Activated CD4-positive, alpha-beta T cell treated with anti-CD3 and anti-CD28 coated beads, Interleukin-2, amount 10 ng/mL, durations not matched to agents 7 days and 5 days (primary cell): ENCODE data around the gene STAB2. TPM values are rescaled to one million over a fixed set of nuclear protein-coding genes. Genes with fewer than 3 reads are reported as not detected.

Experiments
- CTCF ChIA-PET: fragments of 350-600 bp; sonication (Branson Sonifier 250); formaldehyde crosslinking; loops from one replicate; lab custom pipeline; 2021; ENCODE audit warnings: antibody characterized with exemption; lab: Charles Lee
- POLR2A ChIA-PET: fragments of 350-600 bp; sonication (Branson Sonifier 250); formaldehyde crosslinking; loops from one replicate; lab custom pipeline; 2021; ENCODE audit warnings: antibody characterized with exemption; lab: Charles Lee
- DNase-seq: peaks from one replicate; pipeline ENCODE4 v3.0.0-alpha.2; 2020
- H3K27ac Mint-ChIP-seq: one replicate; pipeline ENCODE4 v1.8.0; 2021; ENCODE audit warnings: mild to moderate bottlenecking, moderate library complexity, mixed read lengths
- H3K27me3 Mint-ChIP-seq: one replicate; pipeline ENCODE4 v1.8.0; 2021; ENCODE audit warnings: mixed read lengths
- H3K36me3 Mint-ChIP-seq: one replicate; pipeline ENCODE4 v1.8.0; 2021; ENCODE audit warnings: low read depth, mixed read lengths
- H3K4me1 Mint-ChIP-seq: one replicate; pipeline ENCODE4 v1.8.0; 2021; ENCODE audit warnings: mixed read lengths
- H3K4me3 Mint-ChIP-seq: one replicate; pipeline ENCODE4 v1.8.0; 2021; ENCODE audit warnings: mild to moderate bottlenecking, moderate library complexity, mixed read lengths
- H3K9me3 Mint-ChIP-seq: one replicate; pipeline ENCODE4 v1.8.0; 2021; ENCODE audit warnings: mixed read lengths
- total RNA-seq, 2 experiments: library from RNA; stranded (reverse); gene quantifications; one replicate each; pipeline ENCODE4 v1.2.3, GENCODE V29; 2021

Gene STAB2
- total RNA-seq, 2 experiments from 2014 or later = not detected

GRCh38 chr12:103773109-103773910 lies 186.2 kb downstream of the STAB2 start:
- no peaks in the 10 kb centered on the region for H3K27me3 Mint-ChIP-seq
- no peaks in the 10 kb centered on the region for H3K9me3 Mint-ChIP-seq
- H3K27ac Mint-ChIP-seq = peak overlapping the region; percentile 38
- H3K4me3 Mint-ChIP-seq = no peak overlapping the region
- H3K4me1 Mint-ChIP-seq = no peaks in the 10 kb centered on the region
- CTCF ChIA-PET = interaction anchor here (0.9 kb wide), 1 partner anchor 9 kb away, joined by 3 read pairs; no protein-coding TSS in a partner anchor
- no peak for DNase-seq
- POLR2A ChIA-PET = no interaction called here
- H3K36me3 Mint-ChIP-seq = no peaks in the 10 kb centered on the region

GRCh38 chr12:103774977-103775560 lies 188.0 kb downstream of the STAB2 start:
- H3K4me3 Mint-ChIP-seq = no peak overlapping the region
- POLR2A ChIA-PET = no interaction called here
- no peaks in the 10 kb centered on the region for H3K27me3 Mint-ChIP-seq
- no peaks in the 10 kb centered on the region for H3K36me3 Mint-ChIP-seq
- DNase-seq = no peak
- H3K27ac Mint-ChIP-seq = no peak overlapping the region
- no peaks in the 10 kb centered on the region for H3K4me1 Mint-ChIP-seq
- CTCF ChIA-PET = interaction anchor here (1.6 kb wide), 1 partner anchor 11 kb away, joined by 3 read pairs; no protein-coding TSS in a partner anchor
- no peaks in the 10 kb centered on the region for H3K9me3 Mint-ChIP-seq

GRCh38 chr12:103778781-103779180 lies 191.7 kb downstream of the STAB2 start:
- no peak for DNase-seq

GRCh38 chr12:103779410-103780092 lies 192.5 kb downstream of the STAB2 start:
- no peak overlapping the region for H3K27ac Mint-ChIP-seq
- peaks cover 7% of the 10 kb centered on the region for H3K36me3 Mint-ChIP-seq
- no peaks in the 10 kb centered on the region for H3K4me1 Mint-ChIP-seq
- CTCF ChIA-PET = interaction anchor here (0.5 to 2.2 kb wide), 3 partner anchors 10 to 541 kb away, joined by 3 to 8 read pairs (median 4); no protein-coding TSS in a partner anchor
- H3K27me3 Mint-ChIP-seq = no peaks in the 10 kb centered on the region
- H3K9me3 Mint-ChIP-seq = no peaks in the 10 kb centered on the region
- POLR2A ChIA-PET = no interaction called here
- no peak for DNase-seq
- no peak overlapping the region for H3K4me3 Mint-ChIP-seq

More at GRCh38 chr12:103778781-103779180, 191.7 kb downstream of the STAB2 start:
- CTCF ChIA-PET = interaction anchor here (0.5 to 2.2 kb wide), 2 partner anchors 9 to 542 kb away, joined by 4 to 8 read pairs; no protein-coding TSS in a partner anchor
- Mint-ChIP-seq H3K4me1 (no peaks in the 10 kb centered on the region), H3K27ac (no peak overlapping the region), H3K27me3 (no peaks in the 10 kb centered on the region), H3K9me3 (no peaks in the 10 kb centered on the region), H3K36me3 (peaks cover 4% of the 10 kb centered on the region), H3K4me3 (no peak overlapping the region)
- POLR2A ChIA-PET = no interaction called here

- no peak overlapping the region for H3K27ac Mint-ChIP-seq
- ChIA-PET POLR2A (no interaction called here), CTCF (interaction anchor here (0.5 to 2.2 kb wide), 3 partner anchors 10 to 346 kb away, joined by 3 to 8 read pairs (median 3); no protein-coding TSS in a partner anchor)
- DNase-seq = no peak
- no peak overlapping the region for H3K4me3 Mint-ChIP-seq
- H3K4me1 Mint-ChIP-seq = no peaks in the 10 kb centered on the region
- H3K9me3 Mint-ChIP-seq = no peaks in the 10 kb centered on the region
- H3K36me3 Mint-ChIP-seq = peaks cover 7% of the 10 kb centered on the region
- H3K27me3 Mint-ChIP-seq = no peaks in the 10 kb centered on the region
Observed at GRCh38 chr12:103780093-103780440, 193.0 kb downstream of the STAB2 start.

GRCh38 chr12:103780992-103781391 lies 193.9 kb downstream of the STAB2 start:
- no peak overlapping the region for H3K4me3 Mint-ChIP-seq
- H3K27ac Mint-ChIP-seq = no peak overlapping the region
- H3K27me3 Mint-ChIP-seq = no peaks in the 10 kb centered on the region
- no peaks in the 10 kb centered on the region for H3K9me3 Mint-ChIP-seq
- ChIA-PET CTCF (no interaction called here), POLR2A (no interaction called here)
- no peaks in the 10 kb centered on the region for H3K4me1 Mint-ChIP-seq
- DNase-seq = no peak
- H3K36me3 Mint-ChIP-seq = peaks cover 7% of the 10 kb centered on the region

GRCh38 chr12:103782399-103782798 lies 195.3 kb downstream of the STAB2 start:
- Mint-ChIP-seq H3K27ac (no peak overlapping the region), H3K27me3 (no peaks in the 10 kb centered on the region), H3K4me3 (no peak overlapping the region), H3K36me3 (peaks cover 7% of the 10 kb centered on the region), H3K9me3 (no peaks in the 10 kb centered on the region), H3K4me1 (no peaks in the 10 kb centered on the region)
- ChIA-PET POLR2A (no interaction called here), CTCF (interaction anchor here (0.5 to 1.2 kb wide), 4 partner anchors 9 to 963 kb away, joined by 3 to 6 read pairs (median 3); no protein-coding TSS in a partner anchor)
- DNase-seq = no peak

GRCh38 chr12:103783744-103784664 lies 196.9 kb downstream of the STAB2 start:
- Mint-ChIP-seq H3K4me1 (no peaks in the 10 kb centered on the region), H3K27ac (no peak overlapping the region), H3K36me3 (peaks cover 7% of the 10 kb centered on the region), H3K27me3 (no peaks in the 10 kb centered on the region), H3K4me3 (no peak overlapping the region), H3K9me3 (no peaks in the 10 kb centered on the region)
- CTCF ChIA-PET = no interaction called here
- DNase-seq = no peak
- POLR2A ChIA-PET = no interaction called here

- POLR2A ChIA-PET = no interaction called here
- no peak for DNase-seq
- CTCF ChIA-PET = interaction anchor here (1.5 kb wide), 1 partner anchor 9 kb away, joined by 3 read pairs; no protein-coding TSS in a partner anchor
- H3K4me3 Mint-ChIP-seq = no peak overlapping the region
- no peaks in the 10 kb centered on the region for H3K9me3 Mint-ChIP-seq
- peaks cover 7% of the 10 kb centered on the region for H3K36me3 Mint-ChIP-seq
- no peaks in the 10 kb centered on the region for H3K4me1 Mint-ChIP-seq
- no peaks in the 10 kb centered on the region for H3K27me3 Mint-ChIP-seq
- no peak overlapping the region for H3K27ac Mint-ChIP-seq
Observed at GRCh38 chr12:103785243-103786031, 198.4 kb downstream of the STAB2 start.

- peaks cover 7% of the 10 kb centered on the region for H3K36me3 Mint-ChIP-seq
- H3K27ac Mint-ChIP-seq = no peak overlapping the region
- H3K27me3 Mint-ChIP-seq = no peaks in the 10 kb centered on the region
- POLR2A ChIA-PET = no interaction called here
- H3K4me3 Mint-ChIP-seq = no peak overlapping the region
- no peaks in the 10 kb centered on the region for H3K9me3 Mint-ChIP-seq
- no peak for DNase-seq
- CTCF ChIA-PET = interaction anchor here (0.6 to 1.5 kb wide), 2 partner anchors 10 to 146 kb away, joined by 3 read pairs; no protein-coding TSS in a partner anchor
- no peaks in the 10 kb centered on the region for H3K4me1 Mint-ChIP-seq
Observed at GRCh38 chr12:103786201-103786600, 199.1 kb downstream of the STAB2 start.

GRCh38 chr12:103791350-103791920 lies 204.4 kb downstream of the STAB2 start:
- Mint-ChIP-seq H3K9me3 (no peaks in the 10 kb centered on the region), H3K4me1 (peaks cover 6% of the 10 kb centered on the region), H3K27ac (no peak overlapping the region), H3K27me3 (no peaks in the 10 kb centered on the region), H3K4me3 (no peak overlapping the region), H3K36me3 (peaks cover 2% of the 10 kb centered on the region)
- CTCF ChIA-PET = interaction anchor here (1.3 kb wide), 1 partner anchor 11 kb away, joined by 3 read pairs; no protein-coding TSS in a partner anchor
- DNase-seq = no peak
- POLR2A ChIA-PET = no interaction called here
